Anterior cingulate cortex (tissue), 58 donors: ENCODE data around the gene AKAP1.

Experiments used
- DNase-seq, 58 donors: peaks; one replicate each; lab custom pipeline; 2025; lab: John Stamatoyannopoulos, UW

AKAP1 gene

DNA sequence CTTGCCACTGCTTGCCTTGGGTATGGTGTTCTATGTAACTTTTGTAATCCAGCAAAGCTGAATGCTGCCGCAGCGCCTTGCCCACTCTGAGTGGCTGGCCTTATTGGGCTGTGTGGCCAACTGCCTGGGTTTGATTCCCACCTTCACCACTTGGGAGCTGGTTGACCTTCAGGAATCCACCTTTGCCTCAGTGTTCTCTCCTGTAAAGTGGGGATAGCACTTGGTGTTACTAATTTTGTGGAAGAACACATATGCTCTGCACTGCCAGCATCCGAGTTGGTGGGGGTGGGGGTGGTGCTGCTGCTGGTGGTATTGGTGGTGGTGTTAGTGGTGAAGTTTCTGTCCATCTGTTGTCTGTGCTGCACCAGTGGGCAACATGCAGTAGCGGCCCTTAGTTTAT, 32.8 kb downstream of the AKAP1 start:
- no peak for DNase-seq

DNA sequence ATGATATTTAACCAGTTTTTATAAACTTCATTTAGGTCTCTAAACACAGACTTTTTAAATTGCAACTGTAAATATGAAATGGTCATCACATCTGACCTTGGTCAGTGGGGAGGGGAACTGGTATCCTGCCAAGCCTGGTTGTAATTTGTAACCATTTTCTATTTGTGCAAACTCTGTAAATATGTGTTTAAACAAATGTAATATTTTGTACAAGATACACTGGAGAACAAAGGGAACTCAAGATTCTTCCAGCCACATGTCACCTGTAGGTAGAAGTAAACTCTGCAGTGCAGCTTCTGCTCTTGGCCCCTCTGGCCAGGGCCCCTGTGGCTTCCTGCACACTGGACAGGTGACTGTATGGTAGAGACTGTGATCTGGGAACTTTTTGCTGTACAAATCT, 35.8 kb downstream of the AKAP1 start:
- no peak for DNase-seq

DNA sequence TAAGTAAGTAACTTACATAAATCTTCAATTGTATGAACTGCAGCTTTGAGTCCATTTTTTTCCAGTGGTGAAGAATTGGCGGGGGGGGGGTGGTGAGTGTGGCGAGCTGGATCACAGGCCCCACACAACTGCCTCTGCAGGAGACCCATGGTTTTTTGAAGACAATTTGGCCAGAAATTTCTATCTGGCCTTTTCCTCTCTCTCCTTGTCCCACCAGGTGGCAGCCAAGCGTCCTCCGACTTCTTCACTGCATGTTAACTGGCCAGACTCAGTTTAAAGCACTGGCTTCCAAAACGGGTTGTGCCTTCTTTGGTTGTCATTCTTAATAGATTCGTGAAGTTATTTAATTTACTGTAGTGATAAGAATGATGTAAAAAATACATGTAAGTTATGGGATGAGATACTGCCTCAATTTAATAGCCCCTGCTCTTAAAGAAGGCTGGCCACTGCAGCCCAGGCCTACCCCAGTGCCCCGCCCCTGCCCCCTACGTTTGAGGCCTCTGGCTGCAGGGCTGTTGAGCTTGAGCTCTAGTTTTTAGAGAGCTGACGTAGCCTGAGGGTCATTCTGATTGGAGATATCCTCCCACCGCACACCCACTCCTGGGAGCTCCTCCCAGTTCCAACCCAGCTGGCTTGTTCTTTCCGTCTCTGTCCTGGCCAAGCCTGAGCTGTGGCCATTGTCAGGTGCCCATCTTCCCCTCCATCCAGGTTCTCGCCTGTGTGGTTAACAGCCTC, 36.4 kb downstream of the AKAP1 start:
- DNase-seq = peak in 20 of 58 donors; percentile 2 to 52 (median 32)

DNA sequence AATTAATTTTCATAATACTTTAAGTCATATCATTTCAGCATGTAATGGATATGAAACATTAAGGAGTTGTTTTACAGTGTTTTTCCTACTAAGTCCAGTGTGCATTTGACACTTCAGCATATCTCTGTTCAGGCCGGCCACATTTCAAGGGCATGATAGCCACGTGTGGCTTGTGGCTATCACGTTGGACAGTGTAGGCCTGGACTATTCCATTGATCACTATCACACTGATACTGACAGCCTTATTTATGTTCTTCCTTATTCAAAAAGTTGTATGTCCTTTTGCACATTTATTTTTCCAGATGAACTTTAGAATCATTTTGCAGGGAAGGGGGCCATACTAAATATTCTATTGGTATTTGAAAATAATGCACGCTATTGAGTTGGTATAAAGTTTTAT, 39.0 kb downstream of the AKAP1 start:
- DNase-seq = no peak

DNA sequence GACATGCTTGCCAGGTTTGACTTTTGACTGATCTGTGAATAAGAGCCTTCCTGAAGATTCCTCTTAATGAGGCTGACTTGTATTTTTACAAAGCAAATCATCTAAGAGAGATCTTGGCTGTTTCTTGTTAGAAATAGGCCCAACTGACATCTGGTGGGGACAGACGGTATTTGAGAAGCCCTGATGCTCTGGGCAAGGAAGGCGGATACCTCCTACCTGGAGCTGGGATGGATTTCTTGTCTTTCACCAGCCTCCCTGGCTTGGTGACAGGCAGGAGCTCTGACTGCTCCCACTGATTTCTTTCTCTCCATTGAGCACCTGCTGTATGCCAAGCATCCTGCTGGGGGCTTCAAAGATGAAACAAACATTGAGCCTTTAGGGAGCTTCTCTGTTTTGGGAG, 40.4 kb downstream of the AKAP1 start:
- DNase-seq = no peak

DNA sequence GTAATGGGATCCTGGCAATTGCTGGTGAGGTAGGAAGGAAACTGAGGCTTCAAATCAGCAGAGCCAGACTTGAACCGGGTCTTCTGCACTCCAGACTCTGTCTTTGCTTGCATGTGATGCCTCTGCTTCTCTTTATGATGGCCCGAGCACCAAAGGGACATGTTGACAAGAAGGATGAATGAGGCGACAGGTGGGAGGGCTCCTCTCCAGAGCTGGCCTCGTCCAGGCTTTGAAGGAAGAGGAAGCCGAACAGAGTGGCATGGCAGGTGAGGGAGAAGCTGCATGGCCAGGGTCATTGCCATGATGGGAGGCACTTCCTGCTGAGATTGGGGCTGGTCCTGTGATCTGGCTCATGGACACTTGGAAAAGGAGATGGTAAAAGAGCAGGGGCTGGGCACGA, 40.8 kb downstream of the AKAP1 start:
- DNase-seq = no peak

DNA sequence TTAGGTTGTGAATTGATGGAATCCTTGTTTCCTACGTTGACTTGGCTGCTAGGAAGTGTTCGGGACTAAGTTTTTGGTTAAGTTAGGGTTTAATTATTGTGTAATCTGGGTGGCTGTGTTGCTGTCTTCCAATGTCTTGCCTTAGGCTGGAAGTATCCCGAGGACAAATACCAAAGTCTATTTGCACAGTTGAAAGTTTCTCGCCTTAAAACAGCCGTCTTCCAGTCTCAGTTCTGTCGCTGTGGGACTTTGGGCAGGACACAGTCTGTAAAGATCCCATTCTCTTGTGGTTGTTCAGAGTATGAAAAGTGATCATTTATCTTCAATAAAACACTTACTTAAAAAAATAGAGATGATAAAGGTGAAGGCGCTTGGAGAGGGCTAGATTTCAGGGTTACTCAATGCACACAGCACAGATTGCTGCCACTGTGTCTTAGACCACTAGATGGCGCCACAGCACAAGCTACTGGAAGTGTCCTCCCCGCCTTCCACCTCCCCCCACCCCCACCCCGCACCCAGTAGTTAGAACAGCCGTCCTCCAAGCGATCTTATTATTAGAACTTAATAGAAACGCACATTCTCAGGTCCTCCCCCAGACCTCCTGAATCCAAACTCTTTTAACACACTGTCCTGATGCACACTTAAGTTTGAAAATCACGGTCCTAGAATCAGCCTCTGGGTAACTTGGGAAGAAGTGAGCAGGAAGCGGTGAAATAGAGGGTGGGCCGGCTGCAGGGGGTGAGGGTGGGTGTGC, 45.8 kb downstream of the AKAP1 start:
- peak in 54 of 58 donors; percentile 8 to 91 (median 69) for DNase-seq

DNA sequence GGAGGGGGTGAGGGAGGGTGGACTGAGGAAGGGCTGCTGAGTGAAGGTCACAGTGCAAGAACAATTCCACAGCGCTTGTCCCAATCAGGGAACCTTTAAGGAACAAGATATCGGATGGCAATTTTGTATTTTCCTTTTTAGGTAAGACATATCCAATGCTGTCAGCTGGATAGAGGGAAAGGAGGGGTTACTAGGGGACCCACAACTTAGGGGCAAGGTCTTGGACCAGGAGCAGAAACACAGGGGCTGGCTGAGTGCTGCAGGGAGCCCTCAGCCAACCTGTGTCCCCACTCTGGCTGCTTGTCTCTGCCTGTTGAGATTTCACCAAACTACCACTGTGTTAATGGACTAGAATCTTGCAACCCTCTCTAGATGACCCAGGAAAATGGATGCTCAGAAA, 47.6 kb downstream of the AKAP1 start:
- DNase-seq = no peak

DNA sequence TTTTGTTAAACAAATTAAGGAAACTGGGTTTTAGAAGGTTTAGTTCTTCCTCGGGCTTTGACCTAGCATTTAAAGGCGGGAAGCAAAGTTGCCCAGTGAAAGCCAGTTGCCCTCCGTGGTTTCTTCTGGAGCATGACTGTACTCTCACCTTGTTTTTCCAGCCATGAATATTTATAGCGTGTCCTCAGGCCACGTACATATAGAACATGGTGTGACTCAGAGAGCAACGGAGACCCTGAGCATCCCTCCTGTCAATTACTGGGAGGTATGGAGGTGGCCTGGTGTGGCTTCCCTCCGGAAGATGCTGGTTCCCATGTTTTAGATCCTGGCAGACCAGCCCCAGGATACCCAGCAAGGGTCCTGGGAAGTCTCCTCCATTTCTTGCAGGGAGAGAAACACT, 48.4 kb downstream of the AKAP1 start:
- no peak for DNase-seq

DNA sequence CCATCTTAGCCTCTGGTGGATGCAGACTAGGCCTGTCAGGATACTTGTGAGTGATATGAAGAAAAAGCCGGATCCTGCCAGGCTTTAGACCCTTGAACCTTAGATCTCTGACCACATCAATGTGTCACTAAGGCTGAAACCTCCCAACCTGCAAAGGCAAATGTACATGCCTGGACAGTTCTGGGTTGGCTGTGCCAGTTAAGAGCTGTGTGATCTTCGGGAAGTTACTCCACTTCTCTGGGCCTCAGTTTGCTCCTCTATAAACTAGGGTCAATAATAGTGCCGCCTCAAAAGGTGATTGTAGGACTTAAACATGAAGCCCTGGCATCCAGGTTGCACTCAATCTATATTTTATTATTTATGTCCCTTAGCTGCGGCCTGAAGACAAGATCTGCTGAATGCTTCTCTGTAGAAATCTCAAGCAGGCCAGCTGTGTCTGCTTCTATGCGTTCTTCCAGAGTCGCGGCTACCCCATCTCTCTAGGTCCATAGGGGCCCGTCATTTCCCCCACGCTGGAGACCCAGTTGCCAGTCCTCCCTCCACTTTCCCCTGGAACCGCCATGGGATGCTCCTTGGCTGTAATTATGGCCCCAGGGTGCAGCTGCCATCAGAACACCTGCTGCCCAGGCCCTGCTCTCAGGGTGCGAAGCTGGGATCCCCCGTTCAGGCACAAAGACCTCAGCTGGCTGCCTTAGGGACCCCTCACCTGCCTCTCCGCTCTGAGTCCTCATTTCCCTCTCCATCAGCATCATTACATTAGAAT, 50.2 kb downstream of the AKAP1 start:
- DNase-seq = no peak

DNA sequence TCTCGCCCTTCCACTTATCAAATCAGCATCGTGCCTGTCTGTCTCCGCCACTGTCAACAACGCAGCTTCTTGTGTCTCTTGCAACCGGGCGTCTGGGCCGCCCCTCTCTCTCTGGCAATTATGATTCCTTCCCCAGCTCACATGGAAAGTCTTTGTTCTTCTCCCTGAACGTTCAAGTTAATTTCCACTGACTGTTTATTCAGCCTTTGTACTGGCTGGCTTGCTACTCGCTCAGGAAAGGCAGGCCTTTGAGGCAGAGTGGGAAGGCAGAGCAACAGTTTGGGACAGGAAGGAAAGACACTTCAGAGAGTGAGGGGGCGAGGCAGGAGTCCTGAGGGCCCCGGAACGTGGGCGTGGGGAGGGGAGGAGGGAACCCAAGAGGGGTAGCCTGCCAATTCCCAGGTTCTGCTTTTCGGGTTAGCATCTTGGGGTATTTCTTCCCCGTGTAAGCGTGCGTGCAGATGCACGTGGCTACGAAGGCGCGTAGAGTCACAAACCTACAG, 50.8 kb downstream of the AKAP1 start:
- DNase-seq = peak in 21 of 58 donors; percentile 3 to 60 (median 16)

DNA sequence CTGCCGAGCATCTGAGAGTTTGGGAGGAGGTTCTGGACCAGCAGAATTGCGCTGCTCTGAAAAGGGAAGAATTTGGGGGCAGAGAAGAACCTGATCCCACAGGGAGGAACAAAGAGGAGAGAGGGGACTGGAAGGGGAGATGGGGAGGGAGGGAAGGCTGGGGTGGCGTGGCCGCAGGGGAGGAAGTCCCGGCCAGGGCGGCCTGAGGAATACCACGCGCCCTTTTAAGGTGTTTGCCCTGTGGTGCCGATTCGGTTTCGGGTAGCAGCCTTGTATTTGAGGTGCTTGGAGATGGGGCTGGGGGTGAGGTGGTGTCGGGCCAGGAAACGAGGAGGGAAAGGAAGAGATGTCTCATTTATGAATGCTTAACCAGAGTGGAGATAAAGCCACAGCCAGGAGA, 51.3 kb downstream of the AKAP1 start:
- no peak for DNase-seq

DNA sequence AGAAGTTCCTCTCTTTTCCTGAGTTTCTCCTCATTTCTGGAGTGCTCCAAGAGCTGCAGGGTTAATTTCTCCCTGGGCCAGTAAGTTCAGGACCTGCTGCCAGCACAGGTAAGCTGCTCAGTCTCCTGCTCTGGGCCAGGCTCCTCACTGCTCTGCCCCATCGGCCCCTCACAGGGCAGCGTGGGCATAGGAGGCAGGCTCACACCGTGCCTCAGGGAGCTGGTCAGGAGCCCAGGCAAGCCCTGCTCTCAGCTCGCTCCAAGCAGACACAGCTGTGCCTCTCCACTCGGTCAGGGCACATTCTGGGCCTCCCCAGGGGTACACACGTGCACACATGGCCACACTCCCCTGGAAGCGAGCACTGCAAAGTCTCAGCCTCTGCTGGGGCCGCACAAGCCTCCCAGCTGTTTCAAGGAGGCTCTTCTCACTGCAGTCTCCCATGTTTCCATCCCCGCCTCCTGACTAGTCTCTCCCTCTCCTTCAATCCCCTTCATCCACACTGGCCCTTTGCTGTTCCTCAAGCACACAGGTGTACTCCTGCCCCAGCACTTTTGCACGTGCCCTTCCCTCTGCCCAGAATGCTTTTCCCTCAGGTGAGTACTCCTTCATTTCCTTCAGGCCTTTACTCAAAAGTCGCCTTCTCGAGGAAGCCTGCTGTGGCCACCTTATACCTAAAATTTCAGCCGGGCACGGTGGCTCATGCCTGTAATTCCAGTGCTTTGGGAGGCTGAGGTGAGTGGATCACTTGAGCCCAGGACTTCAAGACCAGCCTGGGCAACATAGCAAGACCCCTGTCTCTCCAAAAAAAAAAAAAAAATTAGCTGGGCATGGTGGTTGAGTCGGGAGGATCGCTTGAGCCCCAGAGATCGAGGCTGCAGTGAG, 53.2 kb downstream of the AKAP1 start:
- no peak for DNase-seq

DNA sequence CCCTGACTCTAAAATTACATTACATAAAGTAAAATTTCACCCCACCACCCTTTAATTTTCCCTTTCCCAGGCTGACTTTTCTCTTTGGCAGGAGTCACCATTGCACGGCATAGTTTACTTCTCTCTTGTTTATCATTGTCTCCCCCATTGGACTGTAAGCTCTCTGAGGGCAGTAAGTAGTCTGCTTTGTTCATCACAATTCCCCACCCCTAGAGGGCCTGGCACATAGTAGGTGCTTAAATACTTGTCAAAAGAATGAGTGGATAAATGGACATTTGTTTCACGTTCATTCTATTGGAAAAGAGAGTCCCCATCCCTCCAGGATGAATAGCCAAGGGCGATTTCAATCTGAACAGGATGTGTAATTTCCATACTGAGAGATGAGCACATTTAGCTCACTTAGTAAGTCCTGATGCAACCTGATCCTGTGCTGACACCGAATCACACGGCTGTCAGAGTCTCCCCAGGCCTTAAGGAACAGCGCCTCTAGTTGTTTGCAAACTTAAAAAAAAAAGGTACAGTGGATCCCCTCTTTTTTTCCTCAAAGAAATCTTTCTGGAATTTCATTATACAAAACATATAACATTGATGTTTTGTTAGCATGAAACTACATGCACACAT, 54.0 kb downstream of the AKAP1 start:
- DNase-seq = no peak

DNA sequence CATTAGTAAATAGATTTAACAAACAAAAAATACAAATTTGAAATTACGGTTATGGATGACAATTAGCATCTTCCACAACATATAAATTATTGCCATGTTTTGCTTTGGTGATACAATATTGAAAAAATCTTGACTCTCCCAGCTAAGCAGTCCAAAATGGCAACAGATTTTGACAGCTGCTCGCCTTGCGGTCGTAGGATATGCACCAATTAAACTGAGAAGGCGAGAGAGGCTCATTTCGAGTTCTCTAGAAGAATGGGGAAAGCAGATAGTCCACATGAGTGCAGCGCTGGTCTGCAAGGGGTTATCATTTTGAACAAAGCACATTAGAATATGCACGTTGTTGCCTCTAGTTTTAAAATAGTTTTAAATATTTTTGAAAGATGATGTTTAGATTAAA, 55.3 kb downstream of the AKAP1 start:
- DNase-seq = no peak

DNA sequence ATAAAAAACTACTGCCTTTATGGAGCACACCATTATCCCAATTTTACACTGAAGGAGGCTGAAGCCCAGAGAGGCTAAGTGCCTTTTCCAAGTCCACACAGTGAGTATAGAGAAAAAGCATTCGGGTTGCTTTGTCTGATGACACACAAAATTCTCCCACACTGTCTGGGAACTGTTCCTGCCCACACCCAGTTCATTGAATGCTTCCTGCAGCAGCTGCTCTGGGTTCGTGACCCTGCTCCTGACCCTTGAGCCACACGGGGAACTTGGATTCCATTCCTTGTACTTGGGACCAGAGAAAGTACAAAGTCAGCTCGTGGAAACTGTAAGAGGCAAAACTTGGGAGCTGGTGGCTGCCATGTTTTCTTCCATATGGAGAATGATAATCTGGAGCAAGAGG, 57.9 kb downstream of the AKAP1 start:
- no peak for DNase-seq

DNA sequence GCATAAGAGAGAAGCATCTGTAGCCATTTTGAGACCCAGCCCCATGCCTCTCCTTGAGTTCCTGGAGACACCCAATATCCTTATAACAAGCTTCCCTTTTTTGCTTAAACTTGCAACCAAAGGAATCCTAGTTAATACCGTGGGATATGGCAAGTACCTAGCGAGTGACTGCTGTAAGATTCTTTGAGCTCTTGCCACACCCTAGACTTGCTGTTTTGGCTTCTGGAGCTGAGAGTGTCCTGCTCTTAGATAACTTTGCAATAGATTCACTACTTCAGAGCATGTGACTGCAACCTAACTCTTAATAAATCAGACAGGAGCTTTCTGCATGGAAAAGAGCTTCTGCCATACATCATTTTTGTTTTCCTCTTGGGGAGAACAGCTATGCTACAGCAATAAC, 58.3 kb downstream of the AKAP1 start:
- no peak for DNase-seq

DNA sequence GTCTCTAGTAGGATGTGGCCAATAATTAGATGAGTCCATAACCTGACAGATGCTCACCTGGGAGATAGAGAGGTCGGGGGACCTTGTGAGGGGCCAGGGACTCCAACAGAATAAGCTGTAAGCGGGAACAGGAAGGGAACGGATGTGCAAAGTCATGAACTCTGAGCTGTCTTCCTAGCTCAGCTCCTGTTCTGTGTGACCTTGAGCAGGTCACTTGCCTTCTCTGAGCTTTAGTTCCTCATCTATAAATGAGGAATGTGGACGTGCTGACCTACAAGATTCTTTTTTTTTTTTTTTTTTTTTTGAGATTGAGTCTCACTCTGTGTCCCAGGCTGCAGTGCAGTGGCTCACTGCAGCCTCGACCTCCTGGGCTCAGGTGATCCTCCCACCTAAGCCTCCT, 58.9 kb downstream of the AKAP1 start:
- DNase-seq = no peak

DNA sequence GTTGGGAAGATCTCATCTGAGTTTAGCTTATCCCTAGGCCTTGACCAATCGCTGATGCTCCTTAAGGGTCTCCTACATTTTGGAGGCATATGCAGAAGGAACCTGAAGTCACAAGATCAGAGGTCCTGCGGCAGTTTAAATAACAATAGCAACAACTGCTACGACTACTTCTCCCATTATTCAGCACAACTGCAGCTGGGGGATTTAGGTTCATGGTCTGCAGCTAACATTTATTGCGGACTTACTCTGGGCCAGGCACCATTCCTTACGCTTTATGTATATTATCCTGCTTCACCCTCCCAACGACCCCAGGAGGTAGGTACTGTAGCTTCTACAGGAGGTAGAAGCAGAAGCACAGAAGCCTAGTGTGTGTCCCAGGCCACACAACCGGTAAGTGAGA, 59.5 kb downstream of the AKAP1 start:
- no peak for DNase-seq

DNA sequence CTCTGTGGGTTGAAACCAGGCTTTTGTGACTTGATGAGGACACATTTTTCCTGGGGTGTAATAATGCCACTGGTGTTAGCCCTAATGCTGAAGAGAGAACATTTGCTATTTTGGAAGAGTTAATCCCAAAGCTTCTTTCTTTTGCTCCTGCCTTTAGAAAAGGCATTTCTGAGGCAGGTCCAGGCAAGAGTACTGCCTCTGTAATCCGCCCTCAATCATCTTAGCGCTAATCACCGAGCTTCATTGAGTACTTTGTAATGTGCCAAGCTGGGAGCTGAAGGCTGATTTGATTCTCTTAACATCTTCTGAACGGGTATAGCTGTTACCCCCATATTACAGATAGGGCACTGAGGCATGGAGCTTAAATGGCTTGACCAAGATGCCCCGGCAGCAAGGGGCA, 60.3 kb downstream of the AKAP1 start:
- no peak for DNase-seq
